Esophagus muscularis mucosa (tissue), 3 donors: ENCODE data around the gene SPG11.

Source experiments
- CTCF ChIP-seq, 3 experiments: fragments of 200-600 bp in 2 of 3; fragments of 450-650 bp in 1 of 3; sonication (generic) in 2 of 3; IDR thresholded peaks; one replicate each; pipeline ENCODE4 v1.5.1; 2017 to 2019; ENCODE audit warnings: antibody characterized with exemption in 3 of 3, mild to moderate bottlenecking in 2 of 3, moderate library complexity in 1 of 3
- EP300 ChIP-seq: sonication (generic); formaldehyde crosslinking; IDR thresholded peaks from one replicate; pipeline ENCODE4 v1.6.1; 2017; ENCODE audit warnings: antibody characterized with exemption

- TF ChIP-seq CTCF (IDR thresholded peaks at IDR 0.05), result no peak
- TF ChIP-seq EP300, result no peak
Measured at GRCh38 chr15:44646460-44646859, 17.0 kb downstream of the SPG11 start.
